Neuronal stem cell (in vitro differentiated cells): ENCODE results near the gene PLA2G2D.

Experiments used
- DNase-seq: peaks from one replicate; pipeline ENCODE4 v3.0.0-alpha.2; 2013; ENCODE audit warnings: low spot score
- H2AFZ ChIP-seq: one replicate; pipeline ENCODE4 v1.6.1; 2013; ENCODE audit warnings: mild to moderate bottlenecking, low read length, inconsistent platforms
- H2AK5ac ChIP-seq: 2 replicates; pipeline ENCODE4 v1.6.1; 2013; ENCODE audit warnings: low read depth, mild to moderate bottlenecking, inconsistent platforms, low read length, moderate library complexity, mixed read lengths
- H2BK120ac ChIP-seq: 2 replicates; pipeline ENCODE4 v1.6.1; 2013; ENCODE audit warnings: low read depth, mild to moderate bottlenecking, inconsistent platforms, low read length, moderate library complexity, mixed read lengths
- H2BK12ac ChIP-seq: one replicate; pipeline ENCODE4 v1.6.1; 2013; ENCODE audit warnings: low read length, inconsistent platforms
- H2BK15ac ChIP-seq: 2 replicates; pipeline ENCODE4 v1.6.1; 2013; ENCODE audit warnings: mild to moderate bottlenecking, low read length, inconsistent platforms, mixed read lengths
- H2BK5ac ChIP-seq: one replicate; pipeline ENCODE4 v1.6.1; 2013; ENCODE audit warnings: inconsistent platforms, mild to moderate bottlenecking, low read length, moderate library complexity
- H3K14ac ChIP-seq: one replicate; pipeline ENCODE4 v1.6.1; 2013; ENCODE audit warnings: low read length, inconsistent platforms
- H3K18ac ChIP-seq: 2 replicates; pipeline ENCODE4 v1.6.1; 2013; ENCODE audit warnings: low read length, inconsistent platforms
- H3K23ac ChIP-seq: 2 replicates; pipeline ENCODE4 v1.6.1; 2013; ENCODE audit warnings: low read depth, mild to moderate bottlenecking, mixed read lengths, low read length, inconsistent platforms; ENCODE audit not compliant: poor library complexity
- H3K27ac ChIP-seq: replicated peaks from 3 replicates; pipeline ENCODE4 v1.5.1; 2013; ENCODE audit warnings: low read length, inconsistent platforms
- H3K27me3 ChIP-seq, 3 experiments: 2 replicates each; pipeline ENCODE4 v1.6.1; 2013; ENCODE audit warnings: low read length in 3 of 3, mild to moderate bottlenecking in 2 of 3, inconsistent platforms in 1 of 3, low read depth in 1 of 3, mixed read lengths in 1 of 3, moderate library complexity in 1 of 3; ENCODE audit not compliant: control insufficient read depth in 3 of 3, insufficient read depth in 3 of 3
- H3K36me3 ChIP-seq, 2 donors: replicated peaks in 1 of 2; 2 replicates each; pipeline ENCODE4 v1.6.1; 2013; ENCODE audit warnings: low read length in 2 of 2; ENCODE audit not compliant: control insufficient read depth in 2 of 2, insufficient read depth in 2 of 2
- H3K4ac ChIP-seq: 2 replicates; pipeline ENCODE4 v1.6.1; 2013; ENCODE audit warnings: inconsistent platforms, mild to moderate bottlenecking, low read length, moderate library complexity
- H3K4me1 ChIP-seq, 2 donors: 1 replicate in 1 of 2; 2 replicates in 1 of 2; pipeline ENCODE4 v1.6.1; 2013; ENCODE audit warnings: low read length in 2 of 2, low read depth in 1 of 2; ENCODE audit not compliant: control insufficient read depth in 2 of 2, insufficient read depth in 1 of 2
- H3K4me2 ChIP-seq: one replicate; pipeline ENCODE4 v1.6.1; 2013; ENCODE audit warnings: mild to moderate bottlenecking, low read length, inconsistent platforms; ENCODE audit not compliant: insufficient read depth, poor library complexity, severe bottlenecking
- H3K4me3 ChIP-seq, 2 donors: 2 replicates each; pipeline ENCODE4 v1.5.1; 2013; ENCODE audit warnings: low read length in 2 of 2, mild to moderate bottlenecking in 2 of 2, inconsistent platforms in 1 of 2, moderate library complexity in 1 of 2
- H3K79me1 ChIP-seq: one replicate; pipeline ENCODE4 v1.6.1; 2013; ENCODE audit warnings: low read depth, mild to moderate bottlenecking, inconsistent platforms, low read length, moderate library complexity
- H3K9ac ChIP-seq: one replicate; pipeline ENCODE4 v1.6.1; 2013; ENCODE audit warnings: mild to moderate bottlenecking, low read depth, low read length, inconsistent platforms; ENCODE audit not compliant: poor library complexity
- H3K9me3 ChIP-seq, 2 donors: replicated peaks in 1 of 2; 2 replicates each; pipeline versions ENCODE3 to v1.6.1; 2013; ENCODE audit warnings: low read length in 2 of 2, mild to moderate bottlenecking in 2 of 2, inconsistent platforms in 1 of 2, low read depth in 1 of 2, mixed read lengths in 1 of 2, moderate library complexity in 1 of 2; ENCODE audit not compliant: control insufficient read depth in 2 of 2, insufficient read depth in 1 of 2
- H4K8ac ChIP-seq: one replicate; pipeline ENCODE4 v1.6.1; 2013; ENCODE audit warnings: low read depth, mild to moderate bottlenecking, inconsistent platforms, low read length, moderate library complexity
- H4K91ac ChIP-seq: one replicate; pipeline ENCODE4 v1.6.1; 2013; ENCODE audit warnings: low read length, low read depth, mild to moderate bottlenecking, inconsistent platforms; ENCODE audit not compliant: poor library complexity
- WGBS, 2 donors: extraction: QIAGEN DNeasy Blood & Tissue Kit; methylation state at CpG; one replicate each; pipeline ENCODE4 v1.1.7; 2013; ENCODE audit warnings: missing lambda C conversion rate in 2 of 2, mixed read lengths in 1 of 2; ENCODE audit not compliant: insufficient read length in 2 of 2, insufficient replicate concordance in 1 of 2; ENCODE audit errors: extremely low coverage in 2 of 2; 5-methylcytosine and 5-hydroxymethylcytosine counted together

The PLA2G2D gene

GRCh38 chr1:20147846-20148570, 28.7 kb upstream of the PLA2G2D start:
- no peak overlapping the region for H3K4ac ChIP-seq
- H3K36me3 ChIP-seq = no peaks in the 10 kb centered on the region
- H4K8ac ChIP-seq = no peak overlapping the region
- peaks cover 0 to 1% of the 10 kb centered on the region in 2 donors for H3K4me1 ChIP-seq
- no peak overlapping the region for H2BK12ac ChIP-seq
- no peak overlapping the region for H3K4me3 ChIP-seq
- H2BK15ac ChIP-seq = peak overlapping the region; percentile 9
- H3K9me3 ChIP-seq = no peaks in the 10 kb centered on the region
- no peak for DNase-seq
- H2AFZ ChIP-seq = no peak overlapping the region
- no peak overlapping the region for H3K4me2 ChIP-seq
- WGBS, 2 donors = no CpG with 5 or more reads among the region's 13 CpGs
- H4K91ac ChIP-seq = no peak overlapping the region
- H2BK120ac ChIP-seq = no peak overlapping the region
- no peak overlapping the region for H3K27ac ChIP-seq
- peaks cover 0 to 3% (median 0%) of the 10 kb centered on the region in 3 experiments for H3K27me3 ChIP-seq
- no peak overlapping the region for H3K14ac ChIP-seq
- H2AK5ac ChIP-seq = peak overlapping the region; percentile 34
- H2BK5ac ChIP-seq = no peak overlapping the region
- H3K9ac ChIP-seq = peak overlapping the region; percentile 82
- peak overlapping the region; percentile 86 for H3K23ac ChIP-seq
- no peaks in the 10 kb centered on the region for H3K79me1 ChIP-seq
- H3K18ac ChIP-seq = peak overlapping the region; percentile 25

GRCh38 chr1:20143734-20144565, 24.6 kb upstream of the PLA2G2D start:
- no peak overlapping the region for H3K4me2 ChIP-seq
- H3K36me3 ChIP-seq = no peaks in the 10 kb centered on the region
- H2BK120ac ChIP-seq = peak overlapping the region; percentile 5
- no CpG with 5 or more reads among the region's 13 CpGs for WGBS, 2 donors
- H2BK15ac ChIP-seq = peak overlapping the region; percentile 59
- H4K91ac ChIP-seq = no peak overlapping the region
- no peak overlapping the region for H2AFZ ChIP-seq
- no peaks in the 10 kb centered on the region for H3K9me3 ChIP-seq
- peak overlapping the region; percentile 32 for H3K9ac ChIP-seq
- H3K23ac ChIP-seq = peak overlapping the region; percentile 61
- no peaks in the 10 kb centered on the region for H3K79me1 ChIP-seq
- peak overlapping the region; percentile 28 for H3K18ac ChIP-seq
- no peaks in the 10 kb centered on the region for H3K27me3 ChIP-seq
- H3K4ac ChIP-seq = no peak overlapping the region
- no peak overlapping the region for H4K8ac ChIP-seq
- H2BK5ac ChIP-seq = no peak overlapping the region
- H2BK12ac ChIP-seq = peak overlapping the region; percentile 63
- H3K4me3 ChIP-seq = no peak overlapping the region
- peak overlapping the region; percentile 76 for H3K14ac ChIP-seq
- peaks cover 0 to 1% of the 10 kb centered on the region in 2 donors for H3K4me1 ChIP-seq
- peak overlapping the region; percentile 30 for H2AK5ac ChIP-seq
- no peak for DNase-seq
- no peak overlapping the region for H3K27ac ChIP-seq

DNA sequence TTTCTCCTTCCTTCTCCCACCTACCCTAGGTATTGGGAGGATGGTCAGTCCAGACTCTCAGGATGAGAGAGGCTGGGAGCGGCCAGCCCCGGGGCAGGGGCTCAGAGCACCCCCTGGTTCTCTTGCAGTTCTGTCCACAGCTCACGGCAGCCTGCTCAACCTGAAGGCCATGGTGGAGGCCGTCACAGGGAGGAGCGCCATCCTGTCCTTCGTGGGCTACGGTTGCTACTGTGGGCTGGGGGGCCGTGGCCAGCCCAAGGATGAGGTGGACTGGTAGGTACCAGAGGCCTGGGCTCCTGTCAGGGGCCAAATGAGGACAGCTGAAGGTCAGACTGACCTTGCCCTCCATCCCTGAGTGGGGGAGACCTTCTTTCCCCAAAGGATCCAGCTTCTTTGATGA, 24.0 kb upstream of the PLA2G2D start:
- Histone ChIP-seq H3K14ac (no peak overlapping the region), H2AK5ac (peak overlapping the region; percentile 30), H3K4me3 (no peak overlapping the region), H4K8ac (no peak overlapping the region), H3K27ac (no peak overlapping the region), H3K18ac (peak overlapping the region; percentile 27), H4K91ac (no peak overlapping the region), H3K36me3 (no peaks in the 10 kb centered on the region), H3K27me3 (no peaks in the 10 kb centered on the region), H3K4me2 (no peak overlapping the region), H2BK5ac (no peak overlapping the region), H3K9me3 (no peaks in the 10 kb centered on the region), H2BK12ac (no peak overlapping the region), H3K23ac (no peak overlapping the region), H3K4ac (no peak overlapping the region), H2BK15ac (peak overlapping the region; percentile 59), H3K4me1 (peaks cover 0 to 1% of the 10 kb centered on the region in 2 donors), H3K79me1 (no peaks in the 10 kb centered on the region), H2AFZ (no peak overlapping the region), H2BK120ac (peak overlapping the region; percentile 5), H3K9ac (no peak overlapping the region)
- DNase-seq = no peak
- WGBS, 2 donors = no CpG with 5 or more reads among the region's 8 CpGs
